K562 (cell line): ENCODE measurements around the gene PKD1. TPM values are rescaled to one million over a fixed set of nuclear protein-coding genes. Genes with fewer than 3 reads are reported as not detected.

Source experiments
- CC2D1A ChIP-seq: fragments of 450-650 bp; IDR thresholded peaks from 2 replicates; pipeline ENCODE4 v1.6.1; 2017; ENCODE audit warnings: mild to moderate bottlenecking
- CEBPG ChIP-seq, 3 experiments: fragments of 200-800 bp in 1 of 3; sonication (Bioruptor generic) in 1 of 3; sonication (generic) in 1 of 3; formaldehyde crosslinking in 1 of 3; IDR thresholded peaks in 2 of 3; conservative IDR thresholded peaks in 1 of 3; 2 replicates each; pipeline versions ENCODE4 v1.6.1 to v1.8.0; 2016 to 2022; ENCODE audit warnings: missing compliant biosample characterization in 2 of 3, missing genetic modification characterization in 2 of 3, mild to moderate bottlenecking in 1 of 3, missing genetic modification reagents in 1 of 3
- CTCFL ChIP-seq: IDR thresholded peaks from 2 replicates; pipeline ENCODE4 v1.6.1; 2011; ENCODE audit warnings: borderline replicate concordance, low read depth, mild to moderate bottlenecking, moderate library complexity, low read length; ENCODE audit not compliant: insufficient read depth, poor library complexity, severe bottlenecking
- E2F8 ChIP-seq: fragments of 450-650 bp; IDR thresholded peaks from 2 replicates; pipeline ENCODE4 v1.7.1; 2018; ENCODE audit warnings: mild to moderate bottlenecking, low read depth; ENCODE audit not compliant: partially characterized antibody
- FIP1L1 ChIP-seq: fragments of 200-400 bp; formaldehyde crosslinking; IDR thresholded peaks from 2 replicates; pipeline ENCODE4 v1.6.1; 2018; ENCODE audit warnings: mild to moderate bottlenecking, low read depth, low read length; ENCODE audit not compliant: poor library complexity, severe bottlenecking
- JUN ChIP-seq, 2 experiments: sonication (generic) in 1 of 2; formaldehyde crosslinking in 1 of 2; IDR thresholded peaks; 2 replicates each; pipeline versions ENCODE4 v1.6.1 to v1.8.0; 2012 to 2022; ENCODE audit warnings: borderline replicate concordance in 2 of 2, mild to moderate bottlenecking in 2 of 2, improper control_type of control experiment in 1 of 2, low read depth in 1 of 2, low read length in 1 of 2, missing genetic modification reagents in 1 of 2
- KDM1A ChIP-seq, 2 experiments: fragments of 450-650 bp; IDR thresholded peaks; 2 replicates each; pipeline ENCODE4 v1.6.1; 2016; ENCODE audit warnings: mild to moderate bottlenecking in 2 of 2
- NR2C2 ChIP-seq, 2 experiments: fragments of 200-800 bp in 1 of 2; sonication (Bioruptor generic) in 1 of 2; sonication (generic) in 1 of 2; formaldehyde crosslinking in 1 of 2; IDR thresholded peaks; 2 replicates each; pipeline versions ENCODE4 v1.6.1 to v1.8.0; 2016 to 2022; ENCODE audit warnings: mild to moderate bottlenecking in 1 of 2, missing compliant biosample characterization in 1 of 2, missing genetic modification characterization in 1 of 2, missing genetic modification reagents in 1 of 2
- POLR2AphosphoS5 ChIP-seq: IDR thresholded peaks from 2 replicates; pipeline ENCODE4 v1.6.1; 2011; ENCODE audit warnings: mild to moderate bottlenecking, low read depth, low read length, moderate library complexity; ENCODE audit not compliant: control insufficient read depth, insufficient read depth
- SMARCB1 ChIP-seq: IDR thresholded peaks from 2 replicates; pipeline ENCODE4 v1.6.1; 2011; ENCODE audit warnings: improper control_type of control experiment, low read depth; ENCODE audit not compliant: insufficient read length
- SRSF1 ChIP-seq: fragments of 200-400 bp; formaldehyde crosslinking; IDR thresholded peaks from 2 replicates; pipeline ENCODE4 v1.6.1; 2017; ENCODE audit warnings: mild to moderate bottlenecking, low read depth, low read length, moderate library complexity
- TGIF2 ChIP-seq: sonication (generic); formaldehyde crosslinking; IDR thresholded peaks from 2 replicates; pipeline ENCODE4 v1.8.1; 2022; ENCODE audit warnings: mild to moderate bottlenecking, missing genetic modification reagents, moderate library complexity
- TOE1 ChIP-seq, 2 experiments: fragments of 450-650 bp in 1 of 2; sonication (generic) in 1 of 2; formaldehyde crosslinking in 1 of 2; IDR thresholded peaks; 2 replicates each; pipeline versions ENCODE4 v1.7.1 to v1.8.0; 2016 to 2022; ENCODE audit warnings: borderline replicate concordance in 2 of 2, mild to moderate bottlenecking in 2 of 2, antibody characterized with exemption in 1 of 2, inconsistent platforms in 1 of 2, low read depth in 1 of 2, missing genetic modification reagents in 1 of 2, moderate library complexity in 1 of 2
- VEZF1 ChIP-seq: fragments of 200-800 bp; sonication (Bioruptor generic); IDR thresholded peaks from 2 replicates; pipeline ENCODE4 v1.6.1; 2017; ENCODE audit warnings: missing genetic modification characterization, missing compliant biosample characterization
- ZC3H8 ChIP-seq: fragments of 450-650 bp; IDR thresholded peaks from 2 replicates; pipeline ENCODE4 v1.6.1; 2017
- ZNF263 ChIP-seq: sonication (generic); formaldehyde crosslinking; IDR thresholded peaks from 2 replicates; pipeline ENCODE4 v1.8.0; 2022; ENCODE audit warnings: mild to moderate bottlenecking, missing genetic modification reagents, borderline replicate concordance
- ZNF311 ChIP-seq: fragments of 250-450 bp; sonication (Bioruptor Pico); IDR thresholded peaks from 2 replicates; pipeline ENCODE4 v1.4.0; 2020; ENCODE audit warnings: mild to moderate bottlenecking, moderate library complexity
- polyA plus RNA-seq, 8 experiments: library from polyadenylated mRNA; depleted of rRNA in 4 of 8; stranded (reverse) in 5 of 8; unstranded in 3 of 8; fragments of >200 nt; fragmentation: Nextera tagmentation in 2 of 8; fragmentation: Illumina TruSeq in 1 of 8; extraction: Ambion mirVana in 2 of 8; extraction: Trizol in 1 of 8; gene quantifications; 2 replicates each; pipeline versions ENCODE4 v1.2.1 to v1.2.3, GENCODE V29; 2011 to 2014; ENCODE audit warnings: inconsistent platforms in 1 of 8, missing spikeins in 1 of 8
- total RNA-seq, 7 experiments: library from RNA; depleted of rRNA in 6 of 7; stranded (reverse); fragments of >200 nt in 6 of 7; fragmentation: Illumina TruSeq in 2 of 7; extraction: Trizol in 2 of 7; gene quantifications; 2 replicates each; pipeline versions ENCODE4 v1.2.1 to v1.2.3, GENCODE V29; 2011 to 2021; ENCODE audit warnings: low replicate concordance in 1 of 7

PKD1 gene
- total and polyA plus RNA-seq, 9 of the 15 experiments (the other 6 are each of a cell fraction or from before 2014, with no cell fraction given), result 0.23 to 93.5 (median 12.6) TPM

GRCh38 chr16:2047330-2048115 is 88.2 kb downstream of the PKD1 start, which contains the start of the genes NTHL1 and TSC2 (continued):
- TF ChIP-seq NR2C2 (CRISPR knock-in tag; IDR thresholded peaks at IDR 0.05) (peak; percentile 91), NR2C2 (tag; IDR thresholded peaks at IDR 0.05) (peak; percentile 97), TOE1 (IDR thresholded peaks at IDR 0.05; ENCODE audit: borderline replicate concordance) (peak; percentile 99), TOE1 (CRISPR knock-in tag; IDR thresholded peaks at IDR 0.05; ENCODE audit: borderline replicate concordance, low read depth) (no peak), TGIF2 (peak; percentile 80; the same call in 1 of the 2 replicates), E2F8 (peak; percentile 56), FIP1L1 (peak; percentile 48), POLR2AphosphoS5 (peak; percentile 47; the same call in 1 of the 2 replicates), ZC3H8 (no peak), CC2D1A (no peak), SMARCB1 (no peak), SRSF1 (0 out of 2 replicates have a peak, but pooled peaks have one; percentile 61), ZNF263 (CRISPR knock-in tag) (0 out of 2 replicates have a peak, but pooled peaks have one; percentile 22), CTCFL (peak; percentile 95), ZNF311 (0 out of 2 replicates have a peak, but pooled peaks have one; percentile 18), VEZF1 (CRISPR knock-in tag) (peak; percentile 83), KDM1A (IDR thresholded peaks at IDR 0.05) (no peak), CEBPG (CRISPR knock-in tag; IDR thresholded peaks at IDR 0.05) (peak; percentile 86; the same call in 1 of the 2 replicates), CEBPG (tag; conservative IDR thresholded peaks at IDR 0.05 in 1 of 2, IDR thresholded peaks at IDR 0.05 in 1 of 2) (no peak; a peak in 1 of 4 replicates), JUN (IDR thresholded peaks at IDR 0.05; ENCODE audit: borderline replicate concordance, low read depth, low read length) (peak; percentile 73; the same call in 1 of the 2 replicates), JUN (CRISPR knock-in tag; IDR thresholded peaks at IDR 0.05; ENCODE audit: borderline replicate concordance) (no peak)
